WTC11 (cell line): ENCODE measurements around the gene POMGNT2. TPM values are rescaled to one million over a fixed set of nuclear protein-coding genes. Genes with fewer than 3 reads are reported as not detected.

Experiments
- ATAC-seq: fragments of 200-7000 bp; cut with Tn5 transposase; 2 replicates; pipeline ENCODE4 v1.10.0; 2021; ENCODE audit warnings: mild to moderate bottlenecking, moderate library complexity
- CTCF ChIA-PET: fragments of 300-600 bp; sonication (Branson Sonifier 250); formaldehyde crosslinking; loops from one replicate; lab custom pipeline; 2021; ENCODE audit warnings: antibody characterized with exemption; lab: Charles Lee
- POLR2A ChIA-PET: fragments of 350-600 bp; sonication (Branson Sonifier 250); formaldehyde crosslinking; loops from one replicate; lab custom pipeline; 2021; ENCODE audit warnings: antibody characterized with exemption; lab: Charles Lee
- DNase-seq: peaks from one replicate; pipeline ENCODE4 v3.0.0; 2021; ENCODE audit warnings: low spot score
- H3K27ac Mint-ChIP-seq: 2 replicates; pipeline ENCODE4 v1.8.0; 2021; ENCODE audit warnings: mixed read lengths
- H3K27me3 Mint-ChIP-seq: 2 replicates; pipeline ENCODE4 v1.8.0; 2021; ENCODE audit warnings: low read depth, mild to moderate bottlenecking, moderate library complexity, mixed read lengths
- H3K36me3 Mint-ChIP-seq: 2 replicates; pipeline ENCODE4 v1.8.0; 2021; ENCODE audit warnings: mixed read lengths
- H3K4me1 Mint-ChIP-seq: 2 replicates; pipeline ENCODE4 v1.8.0; 2022; ENCODE audit warnings: mixed read lengths
- H3K4me3 Mint-ChIP-seq: 2 replicates; pipeline ENCODE4 v1.8.0; 2021; ENCODE audit warnings: mild to moderate bottlenecking, moderate library complexity, mixed read lengths
- H3K9me3 Mint-ChIP-seq: 2 replicates; pipeline ENCODE4 v1.8.0; 2021; ENCODE audit warnings: mixed read lengths
- E2F1 ChIP-seq: sonication (generic); formaldehyde crosslinking; IDR thresholded peaks from 2 replicates; pipeline ENCODE4 v1.8.0; 2022; ENCODE audit warnings: mild to moderate bottlenecking, missing genetic modification reagents
- ELF4 ChIP-seq: sonication (generic); formaldehyde crosslinking; IDR thresholded peaks from 2 replicates; pipeline ENCODE4 v1.8.1; 2022; ENCODE audit warnings: low read depth, mild to moderate bottlenecking, moderate library complexity, missing genetic modification reagents
- ESRRA ChIP-seq: sonication (generic); formaldehyde crosslinking; IDR thresholded peaks from 2 replicates; pipeline ENCODE4 v1.8.1; 2022; ENCODE audit warnings: mild to moderate bottlenecking, missing genetic modification reagents, borderline replicate concordance
- HMGA2 ChIP-seq: fragments of 250-450 bp; sonication (Bioruptor Pico); IDR thresholded peaks from 2 replicates; pipeline ENCODE4 v1.4.0; 2021; ENCODE audit warnings: mild to moderate bottlenecking, moderate library complexity
- JAZF1 ChIP-seq: fragments of 250-450 bp; sonication (Bioruptor Pico); IDR thresholded peaks from 2 replicates; pipeline ENCODE4 v1.9.0; 2021; ENCODE audit warnings: moderate library complexity, mild to moderate bottlenecking, inconsistent platforms
- MXD4 ChIP-seq: fragments of 250-450 bp; sonication (Bioruptor Pico); IDR thresholded peaks from 2 replicates; pipeline ENCODE4 v1.8.0; 2021; ENCODE audit warnings: mild to moderate bottlenecking, moderate library complexity, borderline replicate concordance
- NFATC4 ChIP-seq: fragments of 250-450 bp; sonication (Bioruptor Pico); IDR thresholded peaks from 2 replicates; pipeline ENCODE4 v1.9.0; 2021; ENCODE audit warnings: mild to moderate bottlenecking
- NFYB ChIP-seq: sonication (generic); formaldehyde crosslinking; conservative IDR thresholded peaks from 2 replicates; pipeline ENCODE4 v1.8.0; 2022; ENCODE audit warnings: low read depth, missing genetic modification reagents
- PRDM15 ChIP-seq: sonication (generic); formaldehyde crosslinking; IDR thresholded peaks from 2 replicates; pipeline ENCODE4 v1.8.0; 2022; ENCODE audit warnings: missing genetic modification reagents
- SMAD3 ChIP-seq: sonication (generic); formaldehyde crosslinking; IDR thresholded peaks from 2 replicates; pipeline ENCODE4 v1.8.0; 2022; ENCODE audit warnings: missing genetic modification reagents, mild to moderate bottlenecking, borderline replicate concordance
- SMAD4 ChIP-seq: sonication (generic); formaldehyde crosslinking; IDR thresholded peaks from 2 replicates; pipeline ENCODE4 v1.8.0; 2022; ENCODE audit warnings: mild to moderate bottlenecking, missing genetic modification reagents
- SOX15 ChIP-seq: fragments of 250-450 bp; sonication (Bioruptor Pico); IDR thresholded peaks from 2 replicates; pipeline ENCODE4 v1.9.0; 2021; ENCODE audit warnings: mild to moderate bottlenecking
- SP1 ChIP-seq: sonication (generic); formaldehyde crosslinking; conservative IDR thresholded peaks from 2 replicates; pipeline ENCODE4 v1.8.1; 2022; ENCODE audit warnings: missing genetic modification reagents
- USF2 ChIP-seq: sonication (generic); formaldehyde crosslinking; IDR thresholded peaks from 2 replicates; pipeline ENCODE4 v1.8.1; 2023; ENCODE audit warnings: mild to moderate bottlenecking, missing genetic modification reagents, moderate library complexity
- ZNF219 ChIP-seq: sonication (generic); formaldehyde crosslinking; IDR thresholded peaks from 2 replicates; pipeline ENCODE4 v1.8.0; 2023; ENCODE audit warnings: missing genetic modification reagents, mild to moderate bottlenecking, borderline replicate concordance
- total RNA-seq: library from RNA; stranded (reverse); gene quantifications from 3 replicates; pipeline ENCODE4 v1.2.3, GENCODE V29; 2021

POMGNT2 gene
- total RNA-seq, 1 experiment from 2014 or later, result 12.5 TPM

GRCh38 chr3:43031889-43032545 lies 73.9 kb downstream of the POMGNT2 start:
- H3K9me3 Mint-ChIP-seq, result peaks cover 8% of the 10 kb centered on the region
- no peak overlapping the region for H3K27ac Mint-ChIP-seq
- no peak overlapping the region for H3K4me3 Mint-ChIP-seq
- ChIA-PET CTCF (no interaction called here), POLR2A (no interaction called here)
- DNase-seq (no peak), ATAC-seq (no peak)
- no peak for TF ChIP-seq NFATC4
- H3K27me3 Mint-ChIP-seq, result no peaks in the 10 kb centered on the region
- no peaks in the 10 kb centered on the region for H3K4me1 Mint-ChIP-seq
- no peaks in the 10 kb centered on the region for H3K36me3 Mint-ChIP-seq

- no peaks in the 10 kb centered on the region for H3K27me3 Mint-ChIP-seq
- no peaks in the 10 kb centered on the region for H3K36me3 Mint-ChIP-seq
- no peaks in the 10 kb centered on the region for H3K4me1 Mint-ChIP-seq
- ChIA-PET CTCF (no interaction called here), POLR2A (no interaction called here)
- no peak overlapping the region for H3K4me3 Mint-ChIP-seq
- no peak for TF ChIP-seq E2F1 (CRISPR knock-in tag)
- DNase-seq (no peak), ATAC-seq (no peak)
- H3K27ac Mint-ChIP-seq, result no peak overlapping the region
- H3K9me3 Mint-ChIP-seq, result peaks cover 9% of the 10 kb centered on the region
These were observed 74.4 kb downstream of the POMGNT2 start for GRCh38 chr3:43031485-43031884.

- Mint-ChIP-seq H3K27ac (no peak overlapping the region), H3K4me1 (peaks cover 5% of the 10 kb centered on the region)
- CTCF ChIA-PET, result no interaction called here
- POLR2A ChIA-PET, result no interaction called here
- no peak for TF ChIP-seq PRDM15
- no peak for TF ChIP-seq MXD4
- TF ChIP-seq SP1 (CRISPR knock-in tag), result no peak
- no peak for TF ChIP-seq ZNF219 (CRISPR knock-in tag)
- no peak for TF ChIP-seq SMAD3
- TF ChIP-seq ELF4 (CRISPR knock-in tag), result no peak
- no peak for TF ChIP-seq SMAD4 (CRISPR knock-in tag)
- no peak for TF ChIP-seq NFYB (CRISPR knock-in tag)
- no peak for TF ChIP-seq JAZF1 (CRISPR knock-in tag)
- no peak for TF ChIP-seq USF2 (CRISPR knock-in tag)
- no peak for TF ChIP-seq SOX15 (CRISPR knock-in tag)
- TF ChIP-seq HMGA2 (CRISPR knock-in tag), result no peak
- no peak for TF ChIP-seq ESRRA (CRISPR knock-in tag)
- TF ChIP-seq, all 79 proteins: peak for 0
- H3K27me3 Mint-ChIP-seq, result no peaks in the 10 kb centered on the region
- DNase-seq (no peak), ATAC-seq (no peak)
- no peaks in the 10 kb centered on the region for H3K36me3 Mint-ChIP-seq
- H3K9me3 Mint-ChIP-seq, result peaks cover 9% of the 10 kb centered on the region
- no peak overlapping the region for H3K4me3 Mint-ChIP-seq
These were observed 75.5 kb downstream of the POMGNT2 start for GRCh38 chr3:43030162-43030935.

Other genes starting within 250 kb of the POMGNT2 start
- 0.13 to 0.18 TPM (median 0.16 TPM) in 3 replicates for gene CYP8B1, start 230.2 kb downstream of the POMGNT2 start, total RNA-seq
- 2.7 to 3.5 TPM (median 2.9 TPM) in 3 replicates for gene ZNF662, start 199.9 kb downstream of the POMGNT2 start, total RNA-seq
- 7.1 to 9.6 TPM (median 7.7 TPM) in 3 replicates for gene GASK1A, start 126.8 kb downstream of the POMGNT2 start, total RNA-seq
- gene SNRK, start 180.5 kb upstream of the POMGNT2 start, total RNA-seq, result 10.3 to 11.8 TPM (median 10.5 TPM) in 3 replicates